ENCODE data around the gene LCE1C. TPM values are rescaled to one million over a fixed set of nuclear protein-coding genes. Genes with fewer than 3 reads are reported as not detected.

Gene LCE1C
- total RNA-seq, 1 donor from 2014 or later, result not detected

DNA sequence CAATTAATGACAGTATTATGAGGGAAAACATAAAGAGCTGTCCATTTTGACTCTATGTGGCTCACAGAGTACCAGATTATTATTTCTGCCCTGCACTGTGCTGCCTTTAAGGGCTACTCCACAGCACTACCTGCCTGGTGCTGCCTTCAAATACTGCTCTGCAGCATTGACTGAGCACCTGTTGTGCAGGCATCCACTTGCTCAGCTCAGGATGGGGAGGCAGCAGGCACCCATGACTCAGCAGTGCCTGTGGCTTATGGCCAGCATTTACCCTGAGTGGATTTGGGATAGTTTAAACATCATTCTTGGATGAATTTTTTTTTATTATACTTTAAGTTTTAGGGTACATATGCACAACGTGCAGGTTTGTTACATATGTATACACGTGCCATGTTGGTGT, 49.6 kb downstream of the LCE1C start:
- intact Hi-C loops (cut with DNase I), result no loop called here
- TF ChIP-seq POLR2AphosphoS5 (IDR thresholded peaks at IDR 0.05; ENCODE audit: insufficient read depth in 1 of 2, low read depth in 1 of 2) (no peak), POLR2A (IDR thresholded peaks at IDR 0.05) (no peak)
- TF ChIP-seq, protein P1, sequence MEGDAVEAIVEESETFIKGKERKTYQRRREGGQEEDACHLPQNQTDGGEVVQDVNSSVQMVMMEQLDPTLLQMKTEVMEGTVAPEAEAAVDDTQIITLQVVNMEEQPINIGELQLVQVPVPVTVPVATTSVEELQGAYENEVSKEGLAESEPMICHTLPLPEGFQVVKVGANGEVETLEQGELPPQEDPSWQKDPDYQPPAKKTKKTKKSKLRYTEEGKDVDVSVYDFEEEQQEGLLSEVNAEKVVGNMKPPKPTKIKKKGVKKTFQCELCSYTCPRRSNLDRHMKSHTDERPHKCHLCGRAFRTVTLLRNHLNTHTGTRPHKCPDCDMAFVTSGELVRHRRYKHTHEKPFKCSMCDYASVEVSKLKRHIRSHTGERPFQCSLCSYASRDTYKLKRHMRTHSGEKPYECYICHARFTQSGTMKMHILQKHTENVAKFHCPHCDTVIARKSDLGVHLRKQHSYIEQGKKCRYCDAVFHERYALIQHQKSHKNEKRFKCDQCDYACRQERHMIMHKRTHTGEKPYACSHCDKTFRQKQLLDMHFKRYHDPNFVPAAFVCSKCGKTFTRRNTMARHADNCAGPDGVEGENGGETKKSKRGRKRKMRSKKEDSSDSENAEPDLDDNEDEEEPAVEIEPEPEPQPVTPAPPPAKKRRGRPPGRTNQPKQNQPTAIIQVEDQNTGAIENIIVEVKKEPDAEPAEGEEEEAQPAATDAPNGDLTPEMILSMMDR (IDR thresholded peaks at IDR 0.05), result no peak
- Histone ChIP-seq H3K27ac (no peak overlapping the region), H3K4me1 (no peaks in the 10 kb centered on the region), H3K27me3 (no peaks in the 10 kb centered on the region), H3K36me3 (no peaks in the 10 kb centered on the region), H3K4me3 (no peak overlapping the region), H3K9me3 (no peaks in the 10 kb centered on the region)
- no peak for DNase-seq (ENCODE audit: extremely low spot score in 2 of 2)

Other genes starting within 250 kb of the LCE1C start
- 2.2 TPM for gene LCE3E, start 239.9 kb downstream of the LCE1C start, total RNA-seq
- gene LCE3D, start 226.1 kb downstream of the LCE1C start, total RNA-seq, result 57.5 TPM
- gene LCE3C, start 206.4 kb downstream of the LCE1C start, total RNA-seq, result not detected
- not detected for gene LCE3B, start 192.8 kb downstream of the LCE1C start, total RNA-seq
- not detected for gene LCE3A, start 183.5 kb downstream of the LCE1C start, total RNA-seq
- gene LCE2D, start 143.3 kb downstream of the LCE1C start, total RNA-seq, result not detected
- not detected for gene LCE2C, start 131.4 kb downstream of the LCE1C start, total RNA-seq
- gene LCE2B, start 120.5 kb downstream of the LCE1C start, total RNA-seq, result not detected
- gene LCE2A, start 108.3 kb downstream of the LCE1C start, total RNA-seq, result not detected
- gene LCE4A, start 98.5 kb downstream of the LCE1C start, total RNA-seq, result not detected
- 1.2 TPM for gene KPRP, start 48.6 kb downstream of the LCE1C start, total RNA-seq
- not detected for gene LCE1F, start 31.5 kb downstream of the LCE1C start, total RNA-seq
- gene LCE1E, start 20.4 kb downstream of the LCE1C start, total RNA-seq, result not detected
- gene LCE1D, start 9.9 kb downstream of the LCE1C start, total RNA-seq, result not detected
- gene LCE1B, start 5.3 kb upstream of the LCE1C start, total RNA-seq, result not detected
- gene LCE1A, start 20.8 kb upstream of the LCE1C start, total RNA-seq, result not detected
- gene LCE6A, start 36.2 kb upstream of the LCE1C start, total RNA-seq, result not detected
- not detected for gene LCE7A, start 53.3 kb upstream of the LCE1C start, total RNA-seq
- gene SMCP, start 71.7 kb upstream of the LCE1C start, total RNA-seq, result not detected
- 169 TPM for gene IVL, start 101.9 kb upstream of the LCE1C start, total RNA-seq
- not detected for gene SPRR5, start 140.6 kb upstream of the LCE1C start, total RNA-seq
- gene SPRR4, start 164.0 kb upstream of the LCE1C start, total RNA-seq, result not detected
- gene SPRR1A, start 177.4 kb upstream of the LCE1C start, total RNA-seq, result 109 TPM
- 1,163 TPM for gene SPRR3, start 195.1 kb upstream of the LCE1C start, total RNA-seq
- gene SPRR1B, start 224.6 kb upstream of the LCE1C start, total RNA-seq, result 216 TPM
- 49.6 TPM for gene SPRR2D, start 234.5 kb upstream of the LCE1C start, total RNA-seq

All from vagina (tissue), 2 donors.